Pancreas (tissue), 10 donors: ENCODE results near the gene CDH1. TPM values are rescaled to one million over a fixed set of nuclear protein-coding genes. Genes with fewer than 3 reads are reported as not detected.

Experiments
- ATAC-seq, 4 donors: fragments of 200-7000 bp; cut with Tn5 transposase; one replicate each; pipeline versions ENCODE4 v1.8.0 to v1.9.1; 2020; ENCODE audit warnings: mild to moderate bottlenecking in 4 of 4, moderate library complexity in 4 of 4
- DNase-seq, 6 donors: peaks; one replicate each; pipeline ENCODE4 v3.0.0-alpha.2; 2020
- FAIRE-seq: peaks from 2 replicates; lab custom pipeline; 2012; peaks lifted over from hg19 to GRCh38; lab: Jason Lieb, UNC
- H3K27ac ChIP-seq, 4 donors: fragments of 200-600 bp; sonication (generic); 1 replicate in 3 of 4; 2 replicates in 1 of 4; pipeline versions ENCODE4 v1.5.0 to v1.8.0; 2020
- H3K27me3 ChIP-seq, 4 donors: fragments of 200-600 bp; one replicate each; pipeline ENCODE4 v1.8.0; 2021
- H3K36me3 ChIP-seq, 3 donors: fragments of 200-600 bp; sonication (generic) in 1 of 3; one replicate each; pipeline versions ENCODE4 v1.5.0 to v1.8.0; 2020 to 2021
- H3K4me1 ChIP-seq, 3 donors: fragments of 200-600 bp; one replicate each; pipeline ENCODE4 v1.8.0; 2021
- H3K4me3 ChIP-seq, 4 donors: fragments of 200-600 bp; sonication (generic) in 2 of 4; one replicate each; pipeline versions ENCODE4 v1.5.0 to v1.8.0; 2020 to 2021
- H3K9me3 ChIP-seq, 4 donors: fragments of 200-600 bp; one replicate each; pipeline ENCODE4 v1.8.0; 2021
- WGBS, 2 donors: extraction: QIAGEN DNeasy Blood & Tissue Kit; methylation state at CpG; one replicate each; pipeline ENCODE4 v1.1.7; 2013; 5-methylcytosine and 5-hydroxymethylcytosine counted together
- intact Hi-C, 3 donors: fragments of 100-400 bp; cut with DNase I; formaldehyde crosslinking; loops; one replicate each; pipeline versions ENCODE4 v1.11.1 to v1.14.2; 2022
- polyA plus RNA-seq, 2 donors: library from polyadenylated mRNA; stranded (reverse); fragments of 200-250 nt; gene quantifications; one replicate each; pipeline ENCODE4 v1.2.3, GENCODE V29; 2013
- total RNA-seq, 6 donors: library from RNA; stranded (reverse); fragmentation: NEBNext Ultra II Directional in 4 of 6; extraction: Animal tissue kit (Norgen Biotek cat#: 25700) in 4 of 6; gene quantifications; one replicate each; pipeline versions ENCODE4 v1.2.1 to v1.2.4, GENCODE V29; 2021 to 2023
- TF ChIP-seq, protein P1 (sequence below), 4 donors: fragments of 200-600 bp; sonication (generic) in 3 of 4; IDR thresholded peaks; one replicate each; pipeline versions ENCODE4 v1.5.0 to v1.8.0; 2021; ENCODE audit warnings: antibody characterized with exemption in 4 of 4
- donor health status: healthy with polysubstance abuse.
- donor health status: DM: no; HTN: no; CAD: no; lungs with moderate emphysema.
- donor health status: DM: no; HTN: no; CAD: no.
- donor health status: control.
- donor health status: control.
- donor health status: Bipolar disorder and iron deficiency.
- donor health status: DM: yes; HTN: yes; CAD: no.
- donor health status: DM: no; HTN: no; CAD: no.
- donor health status: DM: no; HTN: no; CAD: no.
- donor health status: DM: yes; HTN: yes; CAD: no.

Gene CDH1
- total and polyA plus RNA-seq, 8 donors = 52.8 to 258 (median 155) TPM

GRCh38 chr16:68752602-68753001, 15.5 kb downstream of the CDH1 start:
- Histone ChIP-seq H3K27ac (peak overlapping the region in 2 of 4 donors; percentile 11 to 92), H3K4me1 (peaks cover 30 to 48% (median 31%) of the 10 kb centered on the region in 3 donors), H3K4me3 (no peak overlapping the region), H3K27me3 (no peaks in the 10 kb centered on the region), H3K9me3 (no peaks in the 10 kb centered on the region), H3K36me3 (no peaks in the 10 kb centered on the region)
- intact Hi-C loops = no loop called here
- WGBS, 2 donors = 65 to 83% methylated on average over 3 of the region's 3 CpGs
- no peak for FAIRE-seq
- no peak for ATAC-seq
- TF ChIP-seq, protein P1, sequence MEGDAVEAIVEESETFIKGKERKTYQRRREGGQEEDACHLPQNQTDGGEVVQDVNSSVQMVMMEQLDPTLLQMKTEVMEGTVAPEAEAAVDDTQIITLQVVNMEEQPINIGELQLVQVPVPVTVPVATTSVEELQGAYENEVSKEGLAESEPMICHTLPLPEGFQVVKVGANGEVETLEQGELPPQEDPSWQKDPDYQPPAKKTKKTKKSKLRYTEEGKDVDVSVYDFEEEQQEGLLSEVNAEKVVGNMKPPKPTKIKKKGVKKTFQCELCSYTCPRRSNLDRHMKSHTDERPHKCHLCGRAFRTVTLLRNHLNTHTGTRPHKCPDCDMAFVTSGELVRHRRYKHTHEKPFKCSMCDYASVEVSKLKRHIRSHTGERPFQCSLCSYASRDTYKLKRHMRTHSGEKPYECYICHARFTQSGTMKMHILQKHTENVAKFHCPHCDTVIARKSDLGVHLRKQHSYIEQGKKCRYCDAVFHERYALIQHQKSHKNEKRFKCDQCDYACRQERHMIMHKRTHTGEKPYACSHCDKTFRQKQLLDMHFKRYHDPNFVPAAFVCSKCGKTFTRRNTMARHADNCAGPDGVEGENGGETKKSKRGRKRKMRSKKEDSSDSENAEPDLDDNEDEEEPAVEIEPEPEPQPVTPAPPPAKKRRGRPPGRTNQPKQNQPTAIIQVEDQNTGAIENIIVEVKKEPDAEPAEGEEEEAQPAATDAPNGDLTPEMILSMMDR (IDR thresholded peaks at IDR 0.05) = no peak
- DNase-seq = no peak

- peak in 1 of 4 donors; percentile 2 for ATAC-seq
- Histone ChIP-seq H3K36me3 (no peaks in the 10 kb centered on the region), H3K4me3 (no peak overlapping the region), H3K27ac (peak overlapping the region in 2 of 4 donors; percentile 72 to 92), H3K27me3 (no peaks in the 10 kb centered on the region), H3K9me3 (no peaks in the 10 kb centered on the region), H3K4me1 (peaks cover 15 to 41% (median 19%) of the 10 kb centered on the region in 3 donors)
- TF ChIP-seq, protein P1 (IDR thresholded peaks at IDR 0.05) = no peak
- DNase-seq = no peak
- WGBS, 2 donors = 49 to 51% methylated on average over 6 to 7 of the region's 7 CpGs
- FAIRE-seq = no peak
- intact Hi-C loops = no loop called here
Measured at GRCh38 chr16:68754084-68754792, 17.1 kb downstream of the CDH1 start.

GRCh38 chr16:68756239-68756915, 19.3 kb downstream of the CDH1 start:
- Histone ChIP-seq H3K4me3 (no peak overlapping the region), H3K27ac (peak overlapping the region; percentile 42 to 92 (median 66)), H3K27me3 (no peaks in the 10 kb centered on the region), H3K36me3 (no peaks in the 10 kb centered on the region), H3K4me1 (peaks cover 19 to 49% (median 26%) of the 10 kb centered on the region in 3 donors), H3K9me3 (no peaks in the 10 kb centered on the region)
- intact Hi-C loops = no loop called here
- DNase-seq = peak in 4 of 6 donors; percentile 75 to 82 (median 78)
- WGBS, 2 donors = 52 to 55% methylated on average over 10 of the region's 10 CpGs
- ATAC-seq = peak; percentile 83 to 92 (median 88)
- no peak for FAIRE-seq
- TF ChIP-seq, protein P1 (IDR thresholded peaks at IDR 0.05) = no peak

DNA sequence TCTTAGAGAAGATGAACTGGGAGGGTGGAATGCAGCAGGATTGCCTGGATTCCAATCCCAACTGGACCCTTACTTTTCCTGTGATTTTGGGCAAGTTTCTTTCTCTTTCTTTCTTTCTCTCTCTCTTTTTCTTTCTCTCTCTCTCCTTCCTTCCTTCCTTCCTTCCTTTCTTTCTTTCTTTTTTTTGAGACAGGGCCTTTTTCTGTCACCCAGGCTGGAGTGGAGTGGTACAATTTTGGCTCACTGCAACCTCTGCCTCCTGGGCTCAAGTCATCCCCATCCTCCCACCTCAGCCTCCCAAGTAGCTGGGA, 20.5 kb downstream of the CDH1 start:
- no peaks in the 10 kb centered on the region for H3K9me3 ChIP-seq
- H3K27me3 ChIP-seq = no peaks in the 10 kb centered on the region
- FAIRE-seq (no peak), ATAC-seq (no peak), DNase-seq (no peak)
- H3K4me3 ChIP-seq = no peak overlapping the region
- no peaks in the 10 kb centered on the region for H3K36me3 ChIP-seq
- intact Hi-C loops = no loop called here
- H3K27ac ChIP-seq = peak overlapping the region in 3 of 4 donors; percentile 61 to 92 (median 72)
- TF ChIP-seq, protein P1 (IDR thresholded peaks at IDR 0.05) = no peak
- H3K4me1 ChIP-seq = peaks cover 19 to 57% (median 31%) of the 10 kb centered on the region in 3 donors

DNA sequence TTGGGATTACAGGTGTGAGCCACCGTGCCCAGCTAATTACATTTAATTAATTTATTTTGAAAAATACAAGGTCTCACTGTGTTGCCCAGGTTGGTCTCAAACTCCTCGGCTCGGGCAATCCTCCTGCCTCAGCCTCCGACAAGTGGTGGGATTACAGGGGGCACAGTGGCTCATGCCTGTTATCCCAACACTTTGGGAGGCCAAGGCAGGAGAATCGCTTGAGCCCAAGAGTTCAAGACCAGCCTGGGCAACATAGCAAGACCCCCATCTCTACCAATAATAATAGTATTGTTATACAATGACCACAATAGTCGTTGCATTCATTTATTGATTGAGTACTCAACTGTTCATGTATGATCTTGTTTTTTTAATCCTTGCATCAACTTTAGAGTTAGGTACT, 22.0 kb downstream of the CDH1 start:
- peaks cover 18 to 53% (median 39%) of the 10 kb centered on the region in 3 donors for H3K4me1 ChIP-seq
- 93 to 94% methylated on average over 6 of the region's 6 CpGs for WGBS, 2 donors
- H3K9me3 ChIP-seq = no peaks in the 10 kb centered on the region
- no peak for ATAC-seq
- DNase-seq = no peak
- peak overlapping the region in 1 of 4 donors; percentile 87 for H3K27ac ChIP-seq
- no peak for FAIRE-seq
- TF ChIP-seq, protein P1 (IDR thresholded peaks at IDR 0.05) = no peak
- H3K4me3 ChIP-seq = no peak overlapping the region
- H3K27me3 ChIP-seq = no peaks in the 10 kb centered on the region
- intact Hi-C loops = no loop called here
- no peaks in the 10 kb centered on the region for H3K36me3 ChIP-seq
